Suprapubic skin (tissue), 4 donors: ENCODE results near the gene MCC.

ENCODE experiments used
- CTCF ChIP-seq, 2 donors: fragments of 200-600 bp in 1 of 2; fragments of 450-650 bp in 1 of 2; sonication (generic) in 1 of 2; IDR thresholded peaks; one replicate each; pipeline ENCODE4 v1.5.1; 2016 to 2019; ENCODE audit warnings: antibody characterized with exemption in 2 of 2, mild to moderate bottlenecking in 1 of 2, moderate library complexity in 1 of 2
- EP300 ChIP-seq: sonication (generic); formaldehyde crosslinking; IDR thresholded peaks from one replicate; pipeline ENCODE4 v1.6.1; 2017; ENCODE audit warnings: antibody characterized with exemption
- POLR2AphosphoS5 ChIP-seq, 3 donors: sonication (generic); formaldehyde crosslinking; IDR thresholded peaks; one replicate each; pipeline ENCODE4 v1.6.1; 2017; ENCODE audit warnings: antibody characterized with exemption in 3 of 3

- no peak for TF ChIP-seq POLR2AphosphoS5 (IDR thresholded peaks at IDR 0.05)
- no peak for TF ChIP-seq CTCF (IDR thresholded peaks at IDR 0.05)
- no peak for TF ChIP-seq EP300
Measured at GRCh38 chr5:113214606-113215323, 273.5 kb downstream of the MCC start.
